H9 (cell line): ENCODE data around the gene QPRT. TPM values are rescaled to one million over a fixed set of nuclear protein-coding genes. Genes with fewer than 3 reads are reported as not detected.
"Not testable (repeated sequence)": the region's sequence is repeated elsewhere in the genome, so short reads cannot be mapped to it uniquely, and the experiment has no call there.

Experiments
- DNase-seq: peaks from one replicate; pipeline ENCODE4 v3.0.0-alpha.2; 2017
- H2AFZ ChIP-seq: one replicate; pipeline ENCODE4 v1.6.1; 2013; ENCODE audit warnings: mild to moderate bottlenecking, low read length, control low read depth, moderate library complexity
- H2AK5ac ChIP-seq: 2 replicates; pipeline ENCODE4 v1.6.1; 2013; ENCODE audit warnings: low read length, control low read depth, mixed read lengths; ENCODE audit not compliant: insufficient read length
- H2BK120ac ChIP-seq: one replicate; pipeline ENCODE4 v1.6.1; 2013; ENCODE audit warnings: low read depth, mild to moderate bottlenecking, low read length, control low read depth, inconsistent platforms; ENCODE audit not compliant: poor library complexity, severe bottlenecking
- H2BK12ac ChIP-seq: 2 replicates; pipeline ENCODE4 v1.6.1; 2013; ENCODE audit warnings: low read length, control low read depth, mixed read lengths, low read depth; ENCODE audit not compliant: insufficient read length
- H2BK15ac ChIP-seq: 2 replicates; pipeline ENCODE4 v1.6.1; 2013; ENCODE audit warnings: low read depth, low read length, control low read depth
- H2BK20ac ChIP-seq: one replicate; pipeline ENCODE4 v1.6.1; 2013; ENCODE audit warnings: low read depth, mild to moderate bottlenecking, low read length, control low read depth, inconsistent platforms; ENCODE audit not compliant: poor library complexity, severe bottlenecking
- H2BK5ac ChIP-seq: 2 replicates; pipeline ENCODE4 v1.6.1; 2013; ENCODE audit warnings: low read length, control low read depth, mixed read lengths; ENCODE audit not compliant: insufficient read length
- H3K14ac ChIP-seq: 2 replicates; pipeline ENCODE4 v1.6.1; 2013; ENCODE audit warnings: low read length, control low read depth; ENCODE audit not compliant: insufficient read depth
- H3K18ac ChIP-seq: 2 replicates; pipeline ENCODE4 v1.6.1; 2013; ENCODE audit warnings: low read depth, mild to moderate bottlenecking, mixed read lengths, low read length, control low read depth; ENCODE audit not compliant: insufficient read length
- H3K23ac ChIP-seq: 2 replicates; pipeline ENCODE4 v1.6.1; 2013; ENCODE audit warnings: low read length, control low read depth, mixed read lengths, low read depth; ENCODE audit not compliant: insufficient read length
- H3K23me2 ChIP-seq: 2 replicates; pipeline ENCODE4 v1.6.1; 2013; ENCODE audit warnings: low read depth, mild to moderate bottlenecking, mixed read lengths, low read length, control low read depth; ENCODE audit not compliant: insufficient read length, poor library complexity, severe bottlenecking
- H3K27ac ChIP-seq: 2 replicates; pipeline ENCODE4 v1.5.1; 2013; ENCODE audit warnings: low read length, control low read depth, mixed read lengths, low read depth; ENCODE audit not compliant: insufficient read length
- H3K27me3 ChIP-seq: 2 replicates; pipeline ENCODE4 v1.6.1; 2013; ENCODE audit warnings: low read length, control low read depth, inconsistent platforms; ENCODE audit not compliant: insufficient read depth
- H3K4ac ChIP-seq: 2 replicates; pipeline ENCODE4 v1.6.1; 2013; ENCODE audit warnings: low read depth, mild to moderate bottlenecking, control low read depth, inconsistent platforms, low read length, moderate library complexity
- H3K4me1 ChIP-seq: 2 replicates; pipeline ENCODE4 v1.6.1; 2013; ENCODE audit warnings: low read length, control low read depth, inconsistent platforms; ENCODE audit not compliant: insufficient read depth
- H3K4me2 ChIP-seq: 2 replicates; pipeline ENCODE4 v1.6.1; 2013; ENCODE audit warnings: low read length, control low read depth, mixed read lengths; ENCODE audit not compliant: insufficient read length, insufficient read depth
- H3K56ac ChIP-seq: 2 replicates; pipeline ENCODE4 v1.6.1; 2013; ENCODE audit warnings: low read depth, mild to moderate bottlenecking, mixed read lengths, low read length, control low read depth; ENCODE audit not compliant: insufficient read length
- H3K79me1 ChIP-seq: 2 replicates; pipeline ENCODE4 v1.6.1; 2013; ENCODE audit warnings: low read depth, mild to moderate bottlenecking, moderate library complexity, low read length, control low read depth, inconsistent platforms; ENCODE audit not compliant: insufficient read depth, poor library complexity, severe bottlenecking
- H3K79me2 ChIP-seq: 2 replicates; pipeline ENCODE4 v1.6.1; 2013; ENCODE audit warnings: low read length, control low read depth, inconsistent platforms; ENCODE audit not compliant: insufficient read depth
- H3K9ac ChIP-seq: 2 replicates; pipeline ENCODE4 v1.6.1; 2013; ENCODE audit warnings: low read length, control low read depth, mixed read lengths; ENCODE audit not compliant: insufficient read length; ENCODE audit errors: extremely low read depth
- H3K9me3 ChIP-seq: one replicate; pipeline ENCODE4 v1.6.1; 2013; ENCODE audit warnings: low read depth, low read length, inconsistent platforms; ENCODE audit not compliant: control insufficient read depth
- H3T11ph ChIP-seq: one replicate; pipeline ENCODE4 v1.6.1; 2013; ENCODE audit warnings: mild to moderate bottlenecking, low read length, control low read depth, inconsistent platforms
- H4K20me1 ChIP-seq: one replicate; pipeline ENCODE4 v1.6.1; 2013; ENCODE audit not compliant: control insufficient read depth, insufficient read length, insufficient read depth
- H4K5ac ChIP-seq: 2 replicates; pipeline ENCODE4 v1.6.1; 2013; ENCODE audit warnings: low read depth, mild to moderate bottlenecking, mixed read lengths, low read length, control low read depth; ENCODE audit not compliant: insufficient read length
- H4K8ac ChIP-seq: replicated peaks from 2 replicates; pipeline ENCODE4 v1.6.1; 2013; ENCODE audit warnings: low read length, control low read depth, mixed read lengths, low read depth; ENCODE audit not compliant: insufficient read length
- H4K91ac ChIP-seq: 2 replicates; pipeline ENCODE4 v1.6.1; 2013; ENCODE audit warnings: low read depth, mild to moderate bottlenecking, moderate library complexity, mixed read lengths, low read length, control low read depth; ENCODE audit not compliant: insufficient read length
- H3K27ac Mint-ChIP-seq, 3 experiments: 2 replicates in 2 of 3; 3 replicates in 1 of 3; pipeline ENCODE4 v1.8.0; 2020 to 2021; ENCODE audit warnings: mixed read lengths in 3 of 3, mild to moderate bottlenecking in 1 of 3, moderate library complexity in 1 of 3
- H3K27me3 Mint-ChIP-seq: 2 replicates; pipeline ENCODE4 v1.8.0; 2021; ENCODE audit warnings: low read depth, mild to moderate bottlenecking, moderate library complexity, mixed read lengths
- H3K36me3 Mint-ChIP-seq, 3 experiments: 2 replicates in 2 of 3; 3 replicates in 1 of 3; pipeline ENCODE4 v1.8.0; 2020 to 2021; ENCODE audit warnings: low read depth in 3 of 3, mixed read lengths in 3 of 3; ENCODE audit not compliant: insufficient read depth in 1 of 3
- H3K4me1 Mint-ChIP-seq, 2 experiments: 2 replicates each; pipeline ENCODE4 v1.8.0; 2020; ENCODE audit warnings: mixed read lengths in 2 of 2
- H3K4me3 Mint-ChIP-seq, 2 experiments: 2 replicates in 1 of 2; 3 replicates in 1 of 2; pipeline ENCODE4 v1.8.0; 2020 to 2021; ENCODE audit warnings: mild to moderate bottlenecking in 2 of 2, mixed read lengths in 2 of 2, moderate library complexity in 1 of 2
- H3K9me3 Mint-ChIP-seq, 2 experiments: 2 replicates in 1 of 2; 3 replicates in 1 of 2; pipeline ENCODE4 v1.8.0; 2020; ENCODE audit warnings: mild to moderate bottlenecking in 2 of 2, mixed read lengths in 2 of 2, moderate library complexity in 1 of 2
- CTCF ChIP-seq: fragments of 200-600 bp; sonication (generic); conservative IDR thresholded peaks from 3 replicates; pipeline ENCODE4 v1.8.0; 2021; ENCODE audit warnings: antibody characterized with exemption, mild to moderate bottlenecking
- WGBS: extraction: QIAGEN DNeasy Blood & Tissue Kit; methylation state at CpG from one replicate; pipeline ENCODE4 v1.1.7; 2013; ENCODE audit warnings: missing lambda C conversion rate, low lambda C conversion rate, mixed read lengths; ENCODE audit not compliant: insufficient read length; ENCODE audit errors: extremely low coverage; 5-methylcytosine and 5-hydroxymethylcytosine counted together
- total RNA-seq: library from RNA; stranded (reverse); gene quantifications from 2 replicates; pipeline ENCODE4 v1.2.1, GENCODE V29; 2021

QPRT gene
- total RNA-seq, 1 experiment from 2014 or later: 107 TPM

- DNase-seq: no peak
- no peak overlapping the region for H4K5ac ChIP-seq
- WGBS: no CpG with 5 or more reads among the region's 41 CpGs
- no peaks in the 10 kb centered on the region for H3K9me3 ChIP-seq
- H3K79me1 ChIP-seq: peaks cover 2% of the 10 kb centered on the region
- no peak overlapping the region for H3K23ac ChIP-seq
- TF ChIP-seq CTCF: no peak
- H3K27me3 Mint-ChIP-seq: no peaks in the 10 kb centered on the region
- H2AK5ac ChIP-seq: no peak overlapping the region
- no peak overlapping the region for H4K91ac ChIP-seq
- no peak overlapping the region for H3K27ac ChIP-seq
- H3K4ac ChIP-seq: no peak overlapping the region
- H3K9me3 Mint-ChIP-seq: peaks cover 6 to 13% of the 10 kb centered on the region in 2 experiments
- H2BK12ac ChIP-seq: no peak overlapping the region
- no peak overlapping the region for H2BK15ac ChIP-seq
- H3K56ac ChIP-seq: no peak overlapping the region
- peaks cover 37 to 54% (median 45%) of the 10 kb centered on the region in 3 experiments for H3K36me3 Mint-ChIP-seq
- no peak overlapping the region for H3T11ph ChIP-seq
- no peaks in the 10 kb centered on the region for H3K23me2 ChIP-seq
- H2AFZ ChIP-seq: no peak overlapping the region
- no peaks in the 10 kb centered on the region for H3K79me2 ChIP-seq
- H2BK20ac ChIP-seq: no peak overlapping the region
- H3K14ac ChIP-seq: no peak overlapping the region
- H3K4me1 Mint-ChIP-seq: peaks cover 11 to 16% of the 10 kb centered on the region in 2 experiments
- no peak overlapping the region for H2BK120ac ChIP-seq
- H3K9ac ChIP-seq: no peak overlapping the region
- H4K20me1 ChIP-seq: no peaks in the 10 kb centered on the region
- no peak overlapping the region for H2BK5ac ChIP-seq
- H3K27ac Mint-ChIP-seq: no peak overlapping the region
- H3K18ac ChIP-seq: no peak overlapping the region
- H4K8ac ChIP-seq: no peak overlapping the region
- H3K27me3 ChIP-seq: no peaks in the 10 kb centered on the region
- H3K4me2 ChIP-seq: no peak overlapping the region
- no peak overlapping the region for H3K4me3 Mint-ChIP-seq
- no peaks in the 10 kb centered on the region; the same call in 1 of the 2 replicates for H3K4me1 ChIP-seq
Observed at GRCh38 chr16:29694384-29695195, 15.6 kb downstream of the QPRT start.

GRCh38 chr16:29695675-29696074, 16.7 kb downstream of the QPRT start:
- H3K27me3 ChIP-seq, H3K4ac ChIP-seq, H3K27me3 Mint-ChIP-seq, H2AK5ac ChIP-seq, H3K23me2 ChIP-seq, H4K5ac ChIP-seq, H3K14ac ChIP-seq, H4K8ac ChIP-seq, H2BK20ac ChIP-seq, H3K9me3 ChIP-seq, H3K18ac ChIP-seq, H3K4me3 Mint-ChIP-seq, H3K23ac ChIP-seq, H3K79me2 ChIP-seq, H3K56ac ChIP-seq, H3K79me1 ChIP-seq, H2BK5ac ChIP-seq, H3K4me1 ChIP-seq, H3K4me2 ChIP-seq, H4K91ac ChIP-seq, H3K9ac ChIP-seq, DNase-seq, H3K27ac ChIP-seq, H4K20me1 ChIP-seq, H2BK15ac ChIP-seq, H2AFZ ChIP-seq, H2BK12ac ChIP-seq, H2BK120ac ChIP-seq, H3T11ph ChIP-seq: not testable (repeated sequence)
- H3K27ac Mint-ChIP-seq: peak overlapping the region in 1 of 3 experiments; percentile 49; a peak in 1 of 7 replicates
- WGBS: no CpG with 5 or more reads among the region's 3 CpGs
- H3K9me3 Mint-ChIP-seq: peaks cover 6 to 13% of the 10 kb centered on the region in 2 experiments
- peaks cover 28 to 43% (median 35%) of the 10 kb centered on the region in 3 experiments for H3K36me3 Mint-ChIP-seq
- peaks cover 15 to 22% of the 10 kb centered on the region in 2 experiments for H3K4me1 Mint-ChIP-seq
